GM20000 (cell line): ENCODE results near the gene CECR2.

Experiments used
- DNase-seq: peaks from one replicate; pipeline ENCODE4 v3.0.0; 2012; ENCODE audit warnings: low spot score
- CTCF ChIP-seq: IDR thresholded peaks from 2 replicates; pipeline ENCODE4 v1.5.1; 2012; ENCODE audit warnings: mild to moderate bottlenecking, control low read depth; ENCODE audit errors: extremely low read depth, missing control alignments

The CECR2 gene

GRCh38 chr22:17444204-17444504 is 74.9 kb downstream of the CECR2 start:
- no peak for DNase-seq
- TF ChIP-seq CTCF: no peak

- no peak for TF ChIP-seq CTCF
- no peak for DNase-seq
Observed at GRCh38 chr22:17446698-17447097, 77.4 kb downstream of the CECR2 start.

- TF ChIP-seq CTCF: no peak
- no peak for DNase-seq
Observed at GRCh38 chr22:17451316-17451715, 82.1 kb downstream of the CECR2 start.

GRCh38 chr22:17460895-17461294 is 91.6 kb downstream of the CECR2 start:
- DNase-seq: no peak
- no peak for TF ChIP-seq CTCF

- DNase-seq: no peak
- no peak for TF ChIP-seq CTCF
Observed at GRCh38 chr22:17470880-17471500, 101.7 kb downstream of the CECR2 start.

- no peak for DNase-seq
Observed at GRCh38 chr22:17471886-17472535, 102.8 kb downstream of the CECR2 start.

GRCh38 chr22:17472932-17473331 is 103.7 kb downstream of the CECR2 start:
- TF ChIP-seq CTCF: no peak
- DNase-seq: no peak

More at GRCh38 chr22:17471886-17472535, 102.8 kb downstream of the CECR2 start:
- TF ChIP-seq CTCF: no peak
